ENCODE measurements around the gene CCT2.

DNA sequence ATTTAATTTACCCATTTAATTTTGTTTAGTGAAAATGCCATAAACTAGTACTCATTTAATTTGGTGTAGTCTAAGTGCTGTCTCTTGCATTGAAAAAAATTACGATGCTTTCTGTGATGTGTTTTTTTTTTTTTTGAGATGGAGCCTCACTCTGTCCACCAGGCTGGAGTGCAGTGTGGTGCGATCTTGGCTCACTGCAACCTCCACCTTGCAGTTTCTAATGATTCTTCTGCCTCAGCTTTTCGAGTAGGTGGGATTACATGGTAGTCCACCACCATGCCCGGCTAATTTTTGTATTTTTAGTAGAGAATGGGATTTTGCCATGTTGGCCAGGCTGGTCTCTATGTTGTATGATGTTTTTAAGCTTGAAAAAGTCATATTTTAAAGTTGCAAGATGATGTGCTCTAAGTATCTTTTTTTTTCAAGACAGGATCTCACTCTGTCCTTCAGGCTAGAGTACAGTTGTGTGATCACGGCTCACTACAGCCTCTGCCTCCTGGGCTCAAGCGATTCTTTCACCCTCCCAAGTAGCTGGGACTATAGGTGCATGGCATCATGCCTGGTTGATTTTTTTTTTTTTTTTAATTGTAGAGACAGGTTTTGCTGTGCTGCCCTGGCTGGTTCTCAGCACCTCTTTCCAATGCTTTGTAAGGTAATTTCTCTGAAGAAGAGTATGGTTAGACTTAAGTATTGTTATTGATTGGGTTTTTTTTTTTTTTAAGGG lies 16.9 kb downstream of the CCT2 start:
- TF ChIP-seq, protein P1, sequence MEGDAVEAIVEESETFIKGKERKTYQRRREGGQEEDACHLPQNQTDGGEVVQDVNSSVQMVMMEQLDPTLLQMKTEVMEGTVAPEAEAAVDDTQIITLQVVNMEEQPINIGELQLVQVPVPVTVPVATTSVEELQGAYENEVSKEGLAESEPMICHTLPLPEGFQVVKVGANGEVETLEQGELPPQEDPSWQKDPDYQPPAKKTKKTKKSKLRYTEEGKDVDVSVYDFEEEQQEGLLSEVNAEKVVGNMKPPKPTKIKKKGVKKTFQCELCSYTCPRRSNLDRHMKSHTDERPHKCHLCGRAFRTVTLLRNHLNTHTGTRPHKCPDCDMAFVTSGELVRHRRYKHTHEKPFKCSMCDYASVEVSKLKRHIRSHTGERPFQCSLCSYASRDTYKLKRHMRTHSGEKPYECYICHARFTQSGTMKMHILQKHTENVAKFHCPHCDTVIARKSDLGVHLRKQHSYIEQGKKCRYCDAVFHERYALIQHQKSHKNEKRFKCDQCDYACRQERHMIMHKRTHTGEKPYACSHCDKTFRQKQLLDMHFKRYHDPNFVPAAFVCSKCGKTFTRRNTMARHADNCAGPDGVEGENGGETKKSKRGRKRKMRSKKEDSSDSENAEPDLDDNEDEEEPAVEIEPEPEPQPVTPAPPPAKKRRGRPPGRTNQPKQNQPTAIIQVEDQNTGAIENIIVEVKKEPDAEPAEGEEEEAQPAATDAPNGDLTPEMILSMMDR (IDR thresholded peaks at IDR 0.05; ENCODE audit: control extremely low read depth in 1 of 3, insufficient read depth in 1 of 3, low read depth in 1 of 3, low read length in 3 of 3) = no peak
- TF ChIP-seq NRF1 (IDR thresholded peaks at IDR 0.05; ENCODE audit: low read depth, low read length) (no peak), EZH2 (IDR thresholded peaks at IDR 0.05; ENCODE audit: low read depth, low read length, severe bottlenecking) (no peak)
